Esophagus squamous epithelium (tissue), 4 donors: ENCODE data around the gene HMG20A.

Source experiments
- CTCF ChIP-seq, 6 experiments: fragments of 450-650 bp in 4 of 6; fragments of 200-600 bp in 2 of 6; sonication (generic) in 2 of 6; IDR thresholded peaks; one replicate each; pipeline ENCODE4 v1.5.1; 2016 to 2019; ENCODE audit warnings: antibody characterized with exemption in 6 of 6, mild to moderate bottlenecking in 4 of 6, moderate library complexity in 4 of 6
- POLR2A ChIP-seq, 4 donors: fragments of 450-650 bp; IDR thresholded peaks; one replicate each; pipeline ENCODE4 v1.6.1; 2017; ENCODE audit warnings: antibody characterized with exemption in 4 of 4, mild to moderate bottlenecking in 4 of 4, moderate library complexity in 3 of 4

GRCh38 chr15:77508541-77509243, 88.0 kb downstream of the HMG20A start:
- TF ChIP-seq POLR2A (IDR thresholded peaks at IDR 0.05) (no peak), CTCF (IDR thresholded peaks at IDR 0.05) (no peak)
